Smooth muscle cell of the pulmonary artery (primary cell): ENCODE data around the gene SPANXC. TPM values are rescaled to one million over a fixed set of nuclear protein-coding genes. Genes with fewer than 3 reads are reported as not detected.

Experiments used
- total RNA-seq: library from RNA; depleted of rRNA; stranded (reverse); fragments of >200 nt; gene quantifications from 2 replicates; pipeline ENCODE4 v1.2.3, GENCODE V29; 2014

The SPANXC gene, protein sequence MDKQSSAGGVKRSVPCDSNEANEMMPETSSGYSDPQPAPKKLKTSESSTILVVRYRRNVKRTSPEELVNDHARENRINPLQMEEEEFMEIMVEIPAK
- not detected in 2 replicates for total RNA-seq

DNA sequence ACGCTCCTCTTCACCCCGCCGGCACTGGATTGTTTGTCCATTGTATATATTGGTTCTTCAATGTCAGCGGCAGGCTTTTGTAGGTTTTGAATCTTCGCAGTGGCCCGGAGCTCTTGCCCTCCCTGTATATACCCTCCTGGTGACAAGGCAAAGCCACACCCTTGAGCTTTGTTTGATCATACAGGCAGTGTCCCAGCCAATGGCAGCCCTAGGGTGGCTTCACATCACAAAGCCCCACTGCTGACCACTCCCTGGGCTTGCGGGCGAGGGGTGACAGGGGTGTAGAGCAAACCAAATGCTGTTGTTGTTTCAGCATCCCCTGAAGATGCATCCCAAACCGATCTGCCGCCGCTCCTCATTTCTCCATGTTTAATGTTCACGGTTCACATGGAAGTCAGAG is at the start of gene SPANXC:
SPANXC (minus strand) TSS at position 101 of the 400 bp plus-strand sequence; CDS start at position 41, 60 bp downstream.

Other genes starting within 250 kb of the SPANXC start
- gene SPANXB1, start 239.9 kb downstream of the SPANXC start, total RNA-seq = not detected in 2 replicates
- 15.2 and 15.3 TPM in 2 replicates for gene LDOC1, start 65.4 kb downstream of the SPANXC start, total RNA-seq